SK-N-DZ (cell line): Measurements from ENCODE around the gene NRARP.
"Not testable (repeated sequence)": the region's sequence is repeated elsewhere in the genome, so short reads cannot be mapped to it uniquely, and the experiment has no call there.

Experiments
- DNase-seq: peaks from one replicate; pipeline ENCODE4 v3.0.0-alpha.2; 2015; ENCODE audit warnings: low spot score

NRARP gene

DNA sequence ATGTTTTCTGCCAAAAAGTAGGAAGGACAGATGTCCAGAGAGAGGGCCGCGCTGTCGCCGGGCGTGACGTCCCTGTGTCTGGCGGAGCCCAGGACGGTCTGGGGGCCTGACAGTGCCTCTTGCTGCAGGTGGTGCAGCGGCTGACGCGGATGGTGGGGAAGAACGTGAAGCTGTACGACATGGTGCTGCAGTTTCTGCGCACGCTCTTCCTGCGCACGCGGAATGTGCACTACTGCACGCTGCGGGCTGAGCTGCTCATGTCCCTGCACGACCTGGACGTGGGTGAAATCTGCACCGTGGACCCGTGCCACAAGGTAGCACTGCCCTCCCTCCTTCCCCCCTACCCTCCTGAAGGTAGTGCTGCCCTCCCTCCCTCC is 39.2 kb downstream of the NRARP start:
- no peak for DNase-seq

- not testable (repeated sequence) for DNase-seq
Observed at GRCh38 chr9:137262173-137262908, 39.7 kb downstream of the NRARP start.

GRCh38 chr9:137256856-137257255 is 45.2 kb downstream of the NRARP start:
- no peak for DNase-seq

DNA sequence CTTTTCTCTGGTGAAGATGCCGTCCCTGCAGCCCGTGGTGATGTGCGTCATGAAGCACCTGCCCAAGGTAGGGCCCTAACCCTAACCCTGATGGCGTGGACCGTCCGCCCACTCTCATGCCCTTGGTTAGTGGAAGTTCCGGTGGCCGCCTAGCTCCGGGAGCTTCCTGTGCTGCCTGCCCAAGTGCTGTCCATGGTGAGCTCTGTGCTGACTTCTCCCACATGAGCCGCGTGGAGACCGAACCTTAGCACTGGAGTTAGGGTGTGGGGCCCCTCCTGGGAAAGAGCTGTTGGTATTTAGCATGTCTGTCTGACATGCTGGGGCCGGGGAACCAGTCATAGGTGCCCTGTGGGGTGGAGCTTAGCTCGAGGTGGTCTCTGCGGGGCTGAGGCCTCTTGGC is 45.7 kb downstream of the NRARP start:
- DNase-seq: no peak

- no peak for DNase-seq
Observed at GRCh38 chr9:137255448-137256114, 46.5 kb downstream of the NRARP start.

GRCh38 chr9:137254624-137255447 is 47.2 kb downstream of the NRARP start, which contains the start of gene NELFB:
Gene NELFB (plus strand): TSS chr9:137255327.
- peak; percentile 85 for DNase-seq

DNA sequence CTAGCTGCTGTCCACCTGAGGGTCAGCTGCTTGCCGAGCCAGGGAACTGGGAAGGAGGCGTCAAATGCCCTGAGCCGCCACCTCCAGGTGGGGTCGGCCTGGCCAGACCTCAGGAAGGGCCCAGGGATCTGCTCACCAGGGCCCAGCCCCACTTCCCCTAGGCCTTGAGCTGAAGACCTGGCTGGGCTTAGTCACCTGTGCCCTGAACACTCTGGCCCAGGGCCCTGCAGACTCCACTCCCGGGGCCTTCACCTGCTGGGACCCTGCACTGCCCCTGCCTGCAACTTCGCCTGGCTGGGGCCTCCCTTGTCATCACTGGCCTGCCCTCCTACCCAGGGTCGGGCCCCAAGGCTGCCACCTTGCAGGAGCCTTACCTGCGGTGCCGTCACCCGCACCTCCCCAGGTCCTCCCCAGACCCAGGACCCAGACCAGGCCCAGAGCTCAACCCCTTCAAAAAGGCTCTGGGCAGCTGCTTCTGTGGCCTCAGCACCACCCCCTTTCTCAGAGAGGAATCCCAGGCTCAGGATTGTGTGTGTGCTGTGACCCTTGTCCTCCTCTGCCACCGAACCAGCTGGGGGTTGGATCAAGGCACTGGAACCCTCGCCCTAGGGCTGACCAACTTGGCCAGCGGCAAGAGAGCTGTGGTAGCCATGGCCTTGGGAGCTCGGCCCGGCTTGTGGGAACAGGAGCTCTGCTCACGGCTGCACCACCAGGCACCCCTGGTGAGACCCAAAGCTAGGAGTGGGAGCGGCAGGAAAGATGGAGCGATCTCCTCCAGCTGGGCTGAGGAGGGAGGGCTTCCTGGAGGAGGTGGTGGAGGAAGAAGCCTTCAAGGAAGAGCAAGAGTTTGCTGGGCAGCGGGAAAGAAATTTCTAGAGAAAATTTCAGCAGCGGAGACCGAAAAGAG is 48.1 kb downstream of the NRARP start:
- DNase-seq: peak; percentile 45

GRCh38 chr9:137252555-137253506 is 49.2 kb downstream of the NRARP start:
- DNase-seq: no peak

DNA sequence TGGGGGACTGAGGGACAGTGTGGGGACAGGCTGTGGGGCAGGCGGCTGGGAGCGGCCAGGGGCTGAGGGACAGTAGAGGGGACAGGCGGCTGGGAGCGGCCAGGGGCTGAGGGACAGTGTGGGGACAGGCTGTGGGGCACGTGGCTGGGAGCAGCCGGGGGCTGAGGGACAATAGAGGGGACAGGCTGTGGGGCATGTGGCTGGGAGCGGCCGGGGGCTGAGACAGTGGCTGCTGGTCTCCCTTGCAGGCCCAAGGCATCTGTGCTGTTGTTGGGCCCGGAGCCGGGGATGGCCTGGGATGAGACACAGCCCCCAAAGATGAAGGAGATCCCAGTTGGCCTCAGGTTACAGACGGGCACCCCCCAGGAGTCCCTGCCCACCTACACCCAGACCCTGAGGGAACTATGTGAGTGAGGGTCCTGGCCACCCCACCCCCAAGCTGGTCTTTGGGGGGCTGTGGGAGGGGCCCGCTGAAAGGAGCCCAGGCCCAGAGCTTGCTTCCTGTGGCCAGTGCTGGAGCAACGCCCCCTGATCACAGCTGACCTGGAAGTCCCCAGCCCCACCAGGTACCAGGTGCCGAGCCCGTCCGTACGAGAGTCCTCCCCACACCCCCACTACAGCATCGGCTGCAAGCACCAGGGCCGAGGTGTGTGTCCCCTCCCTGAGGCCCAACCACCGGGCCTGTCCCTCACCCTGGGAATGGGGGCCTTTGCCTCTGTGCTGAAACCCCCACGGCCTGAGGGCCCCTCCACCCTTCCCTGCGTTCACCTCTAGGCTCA is 50.4 kb downstream of the NRARP start:
- DNase-seq: no peak

DNA sequence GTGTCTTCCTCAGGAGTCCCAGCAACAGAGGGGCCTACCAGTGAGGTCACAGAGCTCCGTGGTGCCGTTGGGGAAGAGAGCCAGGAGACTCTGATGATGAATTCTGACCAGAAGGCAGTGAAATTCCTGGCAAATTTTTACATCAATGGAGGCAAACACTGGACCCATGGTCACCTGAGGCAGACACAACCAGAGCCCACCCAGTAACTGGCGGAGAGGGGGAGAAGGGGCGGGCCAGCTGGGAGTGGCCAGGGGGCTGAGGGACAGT is 50.9 kb downstream of the NRARP start, which contains the start of gene STPG3:
Gene STPG3, plus strand, starts transcription at position 93 of the 268 bp plus-strand sequence. Its CDS starts 1 bp downstream, at position 94.
- DNase-seq: no peak

DNA sequence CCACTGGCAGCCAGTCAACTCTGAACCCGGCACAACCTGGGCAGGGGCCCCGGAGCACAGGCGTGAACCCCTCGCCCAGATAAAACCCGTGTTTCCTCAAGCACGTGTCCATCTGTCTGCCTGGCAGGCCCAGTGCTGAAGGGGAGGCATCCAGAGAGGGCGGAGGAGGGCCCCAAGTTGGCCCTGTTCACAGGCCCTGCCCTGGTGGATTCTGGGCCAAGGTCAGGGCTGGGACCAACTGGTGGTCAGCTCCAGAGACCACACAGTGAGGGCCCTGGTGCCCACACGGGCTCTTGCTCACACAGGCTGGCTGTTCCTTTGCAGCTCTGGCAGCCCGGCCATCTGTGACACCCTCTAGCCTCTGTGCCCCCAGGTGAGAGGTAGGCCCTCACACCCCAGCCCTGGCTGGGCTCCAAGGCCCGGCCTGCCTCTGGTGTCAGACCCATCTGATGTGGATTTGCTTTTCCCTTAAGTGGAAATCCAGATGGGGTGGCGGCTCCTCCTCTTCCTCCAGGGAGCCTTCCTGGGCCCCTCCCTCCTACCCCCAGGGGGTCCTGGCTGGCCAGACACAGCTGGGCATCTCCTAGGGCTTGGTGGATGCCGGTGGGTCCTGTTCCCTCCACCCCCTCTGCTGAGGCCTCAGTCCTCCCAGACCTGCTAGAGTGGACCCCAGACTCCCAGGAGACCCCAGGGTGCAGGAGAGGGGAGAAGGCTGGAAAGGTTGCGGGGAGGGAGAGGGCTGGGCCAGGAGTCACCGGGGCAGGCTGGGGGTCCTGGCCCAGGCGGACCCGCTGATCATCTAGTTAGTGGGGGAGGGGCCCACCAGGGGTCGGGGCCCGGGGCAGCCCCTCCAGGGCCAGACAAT is 51.5 kb downstream of the NRARP start:
- no peak for DNase-seq
